ENCODE results near the gene CHSY3. TPM values are rescaled to one million over a fixed set of nuclear protein-coding genes. Genes with fewer than 3 reads are reported as not detected.

CHSY3 gene
- total RNA-seq, 1 donor from 2014 or later, result 9.4 TPM

DNA sequence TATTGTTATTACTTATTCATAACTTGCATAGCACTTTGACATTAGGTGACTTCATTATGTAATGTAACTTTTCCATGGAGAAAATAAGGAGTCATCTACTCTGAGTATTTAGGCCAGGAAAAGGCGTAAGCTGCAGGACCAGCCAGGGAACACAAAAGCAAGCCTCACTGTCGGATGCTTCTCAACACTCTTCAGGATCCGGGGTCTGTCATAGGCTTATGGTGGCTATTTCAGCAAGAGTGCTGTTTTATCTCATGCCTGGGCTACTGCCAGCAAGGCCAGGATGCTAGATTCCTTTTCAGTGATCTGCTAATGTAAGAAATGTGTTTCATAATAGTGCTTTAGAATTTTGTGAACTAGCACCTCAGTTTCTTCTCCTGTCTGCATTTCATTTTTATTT is 162.4 kb downstream of the CHSY3 start:
- Mint-ChIP-seq H3K9me3 (ENCODE audit: unreplicated experiment) (no peaks in the 10 kb centered on the region), H3K4me3 (ENCODE audit: unreplicated experiment) (no peak overlapping the region), H3K36me3 (ENCODE audit: low read depth, unreplicated experiment) (no peaks in the 10 kb centered on the region), H3K27ac (ENCODE audit: unreplicated experiment) (no peak overlapping the region), H3K4me1 (ENCODE audit: low read depth, unreplicated experiment) (no peaks in the 10 kb centered on the region), H3K27me3 (ENCODE audit: low read depth, unreplicated experiment) (no peaks in the 10 kb centered on the region)
- H4K20me1 ChIP-seq (ENCODE audit: insufficient read depth, low read length), result no peaks in the 10 kb centered on the region
- no peak overlapping the region for H3K27ac ChIP-seq (ENCODE audit: low read depth, low read length)
- H3K4me3 ChIP-seq (ENCODE audit: insufficient read depth, low read depth, low read length), result no peak overlapping the region
- H2AFZ ChIP-seq (ENCODE audit: low read depth, low read length), result no peak overlapping the region
- H3K36me3 ChIP-seq (ENCODE audit: insufficient read depth, low read length), result no peaks in the 10 kb centered on the region
- H3K4me2 ChIP-seq (ENCODE audit: low read length), result no peak overlapping the region
- H3K4me1 ChIP-seq (ENCODE audit: insufficient read depth, low read length), result no peaks in the 10 kb centered on the region
- no peaks in the 10 kb centered on the region for H3K27me3 ChIP-seq (ENCODE audit: insufficient read depth, low read length)
- TF ChIP-seq EZH2 (IDR thresholded peaks at IDR 0.05; ENCODE audit: insufficient read depth, low read length), result no peak
- TF ChIP-seq, protein P1, sequence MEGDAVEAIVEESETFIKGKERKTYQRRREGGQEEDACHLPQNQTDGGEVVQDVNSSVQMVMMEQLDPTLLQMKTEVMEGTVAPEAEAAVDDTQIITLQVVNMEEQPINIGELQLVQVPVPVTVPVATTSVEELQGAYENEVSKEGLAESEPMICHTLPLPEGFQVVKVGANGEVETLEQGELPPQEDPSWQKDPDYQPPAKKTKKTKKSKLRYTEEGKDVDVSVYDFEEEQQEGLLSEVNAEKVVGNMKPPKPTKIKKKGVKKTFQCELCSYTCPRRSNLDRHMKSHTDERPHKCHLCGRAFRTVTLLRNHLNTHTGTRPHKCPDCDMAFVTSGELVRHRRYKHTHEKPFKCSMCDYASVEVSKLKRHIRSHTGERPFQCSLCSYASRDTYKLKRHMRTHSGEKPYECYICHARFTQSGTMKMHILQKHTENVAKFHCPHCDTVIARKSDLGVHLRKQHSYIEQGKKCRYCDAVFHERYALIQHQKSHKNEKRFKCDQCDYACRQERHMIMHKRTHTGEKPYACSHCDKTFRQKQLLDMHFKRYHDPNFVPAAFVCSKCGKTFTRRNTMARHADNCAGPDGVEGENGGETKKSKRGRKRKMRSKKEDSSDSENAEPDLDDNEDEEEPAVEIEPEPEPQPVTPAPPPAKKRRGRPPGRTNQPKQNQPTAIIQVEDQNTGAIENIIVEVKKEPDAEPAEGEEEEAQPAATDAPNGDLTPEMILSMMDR (IDR thresholded peaks at IDR 0.05; ENCODE audit: insufficient read depth, low read depth, low read length), result no peak
- DNase-seq (ENCODE audit: low read depth) (peak; percentile 32), FAIRE-seq (peak; percentile 65)
- H3K79me2 ChIP-seq (ENCODE audit: insufficient read depth, low read length), result no peaks in the 10 kb centered on the region
- no peaks in the 10 kb centered on the region for H3K9me3 ChIP-seq (ENCODE audit: insufficient read depth, low read depth, low read length)
- H3K9ac ChIP-seq (ENCODE audit: low read length), result no peak overlapping the region

GRCh38 chr5:130067364-130067763 is 163.1 kb downstream of the CHSY3 start:
- no peak overlapping the region for H3K9ac ChIP-seq (ENCODE audit: low read length)
- Mint-ChIP-seq H3K36me3 (ENCODE audit: low read depth, unreplicated experiment) (no peaks in the 10 kb centered on the region), H3K4me1 (ENCODE audit: low read depth, unreplicated experiment) (no peaks in the 10 kb centered on the region), H3K27ac (ENCODE audit: unreplicated experiment) (no peak overlapping the region), H3K4me3 (ENCODE audit: unreplicated experiment) (no peak overlapping the region), H3K9me3 (ENCODE audit: unreplicated experiment) (no peaks in the 10 kb centered on the region), H3K27me3 (ENCODE audit: low read depth, unreplicated experiment) (no peaks in the 10 kb centered on the region)
- H2AFZ ChIP-seq (ENCODE audit: low read depth, low read length), result no peak overlapping the region
- DNase-seq (ENCODE audit: low read depth), result no peak
- H3K9me3 ChIP-seq (ENCODE audit: insufficient read depth, low read depth, low read length), result no peaks in the 10 kb centered on the region
- no peaks in the 10 kb centered on the region for H3K4me1 ChIP-seq (ENCODE audit: insufficient read depth, low read length)
- FAIRE-seq, result no peak
- no peaks in the 10 kb centered on the region for H4K20me1 ChIP-seq (ENCODE audit: insufficient read depth, low read length)
- H3K27ac ChIP-seq (ENCODE audit: low read depth, low read length), result no peak overlapping the region
- TF ChIP-seq EZH2 (IDR thresholded peaks at IDR 0.05; ENCODE audit: insufficient read depth, low read length), result no peak
- TF ChIP-seq, protein P1 (IDR thresholded peaks at IDR 0.05; ENCODE audit: insufficient read depth, low read depth, low read length), result no peak
- no peaks in the 10 kb centered on the region for H3K36me3 ChIP-seq (ENCODE audit: insufficient read depth, low read length)
- no peaks in the 10 kb centered on the region for H3K79me2 ChIP-seq (ENCODE audit: insufficient read depth, low read length)
- H3K27me3 ChIP-seq (ENCODE audit: insufficient read depth, low read length), result no peaks in the 10 kb centered on the region
- H3K4me2 ChIP-seq (ENCODE audit: low read length), result no peak overlapping the region
- no peak overlapping the region for H3K4me3 ChIP-seq (ENCODE audit: insufficient read depth, low read depth, low read length)

DNA sequence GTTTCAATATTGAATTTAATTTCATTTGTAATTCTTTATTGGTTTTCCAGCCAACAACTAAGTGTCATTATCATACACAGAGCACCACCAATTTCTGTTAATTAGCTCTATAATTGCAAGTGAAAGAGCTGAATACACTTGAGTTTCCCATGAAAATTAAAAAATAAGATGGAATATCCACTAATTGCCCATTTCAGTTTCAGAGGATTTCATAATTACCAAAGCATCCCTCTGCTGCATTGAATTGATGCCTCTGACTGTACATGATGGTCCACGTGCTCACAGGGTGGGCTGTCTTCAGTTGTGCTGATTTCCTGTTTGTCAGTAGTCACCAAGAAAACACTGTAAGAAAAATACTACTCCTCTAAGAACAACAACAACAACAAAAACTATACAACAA is 163.8 kb downstream of the CHSY3 start:
- no peak overlapping the region for H2AFZ ChIP-seq (ENCODE audit: low read depth, low read length)
- H3K9me3 ChIP-seq (ENCODE audit: insufficient read depth, low read depth, low read length), result no peaks in the 10 kb centered on the region
- DNase-seq (ENCODE audit: low read depth), result no peak
- H3K27me3 ChIP-seq (ENCODE audit: insufficient read depth, low read length), result no peaks in the 10 kb centered on the region
- no peaks in the 10 kb centered on the region for H4K20me1 ChIP-seq (ENCODE audit: insufficient read depth, low read length)
- H3K4me3 ChIP-seq (ENCODE audit: insufficient read depth, low read depth, low read length), result no peak overlapping the region
- H3K4me2 ChIP-seq (ENCODE audit: low read length), result no peak overlapping the region
- H3K27me3 Mint-ChIP-seq (ENCODE audit: low read depth, unreplicated experiment), result no peaks in the 10 kb centered on the region
- TF ChIP-seq, protein P1 (IDR thresholded peaks at IDR 0.05; ENCODE audit: insufficient read depth, low read depth, low read length), result no peak
- TF ChIP-seq EZH2 (IDR thresholded peaks at IDR 0.05; ENCODE audit: insufficient read depth, low read length), result no peak
- no peaks in the 10 kb centered on the region for H3K4me1 Mint-ChIP-seq (ENCODE audit: low read depth, unreplicated experiment)
- H3K27ac Mint-ChIP-seq (ENCODE audit: unreplicated experiment), result no peak overlapping the region
- H3K9me3 Mint-ChIP-seq (ENCODE audit: unreplicated experiment), result no peaks in the 10 kb centered on the region
- H3K79me2 ChIP-seq (ENCODE audit: insufficient read depth, low read length), result no peaks in the 10 kb centered on the region
- H3K27ac ChIP-seq (ENCODE audit: low read depth, low read length), result no peak overlapping the region
- no peaks in the 10 kb centered on the region for H3K36me3 ChIP-seq (ENCODE audit: insufficient read depth, low read length)
- H3K9ac ChIP-seq (ENCODE audit: low read length), result no peak overlapping the region
- no peaks in the 10 kb centered on the region for H3K36me3 Mint-ChIP-seq (ENCODE audit: low read depth, unreplicated experiment)
- no peak overlapping the region for H3K4me3 Mint-ChIP-seq (ENCODE audit: unreplicated experiment)
- H3K4me1 ChIP-seq (ENCODE audit: insufficient read depth, low read length), result no peaks in the 10 kb centered on the region
- no peak for FAIRE-seq
